Measurements from ENCODE around the gene QSER1.

- TF ChIP-seq CTCF (conservative IDR thresholded peaks at IDR 0.05; ENCODE audit: low read depth, low read length) (no peak), EZH2 (IDR thresholded peaks at IDR 0.05; ENCODE audit: borderline replicate concordance, low read depth, low read length, poor library complexity, severe bottlenecking) (no peak)
Measured at GRCh38 chr11:32918427-32918826, 25.8 kb downstream of the QSER1 start.
